ENCODE data around the gene LSAMP.
"Not testable (repeated sequence)": the region's sequence is repeated elsewhere in the genome, so short reads cannot be mapped to it uniquely, and the experiment has no call there.

LSAMP gene

DNA sequence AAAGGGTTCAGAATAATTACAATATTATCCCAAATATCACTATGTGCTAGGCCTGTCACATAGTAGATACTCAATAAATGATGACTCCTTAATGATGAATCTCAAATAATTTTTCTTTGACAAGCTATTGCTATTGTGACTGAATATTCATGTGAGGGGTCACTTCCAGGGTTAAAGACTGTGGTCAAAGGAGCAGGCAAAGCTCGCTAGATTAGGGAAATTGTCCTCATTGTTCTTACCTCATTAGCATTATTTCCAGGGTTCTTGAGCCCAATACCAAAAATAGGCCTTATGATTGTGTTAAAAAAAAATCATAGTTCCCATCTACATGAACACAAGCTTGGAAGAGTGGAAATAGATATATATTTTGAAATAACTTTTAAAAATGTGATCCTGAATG is 569.8 kb downstream of the LSAMP start:
- no peak for DNase-seq

- no peak for DNase-seq
Observed at GRCh38 chr3:115871735-115872134, 573.6 kb downstream of the LSAMP start.

GRCh38 chr3:115864911-115865310 is 580.4 kb downstream of the LSAMP start:
- no peak for DNase-seq

DNA sequence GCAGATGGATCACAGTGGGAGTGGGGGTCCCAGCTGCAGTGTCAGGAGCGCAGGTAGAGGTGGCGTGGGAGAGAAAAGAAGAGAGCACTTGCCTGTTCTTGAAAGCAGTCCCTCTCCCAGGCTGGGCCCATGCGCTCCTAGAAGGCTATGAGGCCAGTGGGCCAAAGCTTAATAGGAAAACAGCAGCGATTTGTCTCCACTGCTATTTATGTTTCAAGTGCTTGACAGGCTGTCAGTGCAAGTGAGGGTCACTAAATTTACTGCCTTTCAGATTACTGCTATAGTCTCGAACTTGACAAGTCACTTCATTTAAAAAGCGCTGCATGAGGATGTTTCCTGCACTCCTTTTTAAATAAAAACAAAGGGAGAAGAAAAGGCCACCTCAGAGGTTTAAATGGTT is 582.4 kb downstream of the LSAMP start:
- no peak for DNase-seq

DNA sequence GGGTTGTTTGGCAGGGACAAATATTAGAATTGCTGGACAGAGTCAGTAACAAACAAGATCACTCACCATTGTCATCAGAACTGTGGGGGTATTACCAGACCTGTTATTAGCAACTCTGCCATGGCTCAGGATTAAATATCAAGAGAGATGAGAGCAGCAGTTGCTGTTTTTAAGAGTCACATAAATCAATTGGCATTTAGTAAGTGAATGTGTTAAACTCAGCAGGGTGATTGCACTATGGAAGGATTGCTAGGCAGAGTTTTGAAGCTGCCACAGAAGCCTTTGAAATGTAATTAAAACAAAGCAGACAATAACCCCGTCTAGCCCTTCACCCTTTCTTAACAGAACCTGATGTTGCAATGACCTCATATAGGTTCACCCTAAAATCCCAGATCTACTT is 583.2 kb downstream of the LSAMP start:
- no peak for DNase-seq

- no peak for DNase-seq
Observed at GRCh38 chr3:115861166-115861733, 584.0 kb downstream of the LSAMP start.

- no peak for DNase-seq
Observed at GRCh38 chr3:115860766-115861165, 584.5 kb downstream of the LSAMP start.

DNA sequence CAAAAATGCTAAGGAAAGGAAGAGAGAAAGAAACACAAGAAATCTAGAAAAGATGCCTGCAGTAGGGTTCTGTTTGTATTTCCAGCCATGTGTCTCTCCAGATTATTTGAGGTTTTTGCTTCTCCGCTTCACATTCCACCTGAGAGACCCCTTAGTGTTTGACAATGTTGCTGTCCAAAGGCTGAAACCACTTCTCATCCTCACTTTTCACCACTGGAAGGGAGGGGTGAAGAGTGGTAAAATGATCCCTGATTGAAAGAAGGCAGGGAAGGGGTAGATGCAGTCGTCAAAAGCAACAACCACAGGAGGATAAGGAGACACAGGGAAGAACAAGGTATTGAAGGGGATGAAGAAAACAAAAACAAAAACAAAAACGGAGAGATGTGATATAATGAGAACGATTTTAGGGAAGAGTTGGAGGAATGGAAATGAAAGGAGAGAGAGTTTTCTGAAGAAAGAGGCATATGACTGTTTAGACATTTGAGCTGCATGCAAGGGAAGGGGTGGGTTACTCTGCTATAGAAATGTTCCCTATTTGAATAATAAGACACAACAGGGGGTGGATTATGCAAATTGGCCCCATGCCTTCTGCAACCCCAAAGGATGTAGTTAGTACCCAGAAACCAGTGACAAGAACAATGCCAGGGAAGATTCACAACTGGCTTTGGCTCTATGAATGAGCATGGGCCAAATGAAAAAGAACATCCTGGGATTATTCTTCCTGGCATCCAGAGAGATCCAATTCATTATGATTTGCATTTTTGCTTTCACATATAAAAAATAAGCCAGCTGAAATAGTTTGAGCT is 586.1 kb downstream of the LSAMP start:
- no peak for DNase-seq

GRCh38 chr3:115857518-115858136 is 587.7 kb downstream of the LSAMP start:
- DNase-seq, result no peak

DNA sequence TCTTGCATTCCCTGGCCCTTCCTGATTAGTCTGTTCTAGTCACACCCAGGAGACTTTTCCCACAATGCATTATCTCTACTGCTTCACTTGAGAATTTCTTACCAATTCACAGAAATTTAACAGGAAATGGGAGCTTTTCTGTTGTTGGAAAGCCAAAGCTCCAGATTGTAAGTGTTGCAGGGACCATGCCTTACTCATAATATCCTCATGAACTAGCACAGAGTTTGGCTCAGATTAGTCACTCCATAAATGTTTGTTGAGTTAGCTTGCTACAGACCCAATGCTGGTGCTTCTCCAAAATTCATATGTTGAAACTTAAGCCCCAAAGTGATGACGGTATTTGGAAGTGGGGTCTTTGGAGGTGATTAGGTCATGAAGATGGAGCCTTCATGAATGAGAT is 589.4 kb downstream of the LSAMP start:
- DNase-seq, result no peak

GRCh38 chr3:115853104-115853503 is 592.2 kb downstream of the LSAMP start:
- no peak for DNase-seq

GRCh38 chr3:115852278-115852677 is 593.0 kb downstream of the LSAMP start:
- DNase-seq, result no peak

GRCh38 chr3:115851571-115851970 is 593.7 kb downstream of the LSAMP start:
- no peak for DNase-seq

- no peak for DNase-seq
Observed at GRCh38 chr3:115848641-115849040, 596.6 kb downstream of the LSAMP start.

DNA sequence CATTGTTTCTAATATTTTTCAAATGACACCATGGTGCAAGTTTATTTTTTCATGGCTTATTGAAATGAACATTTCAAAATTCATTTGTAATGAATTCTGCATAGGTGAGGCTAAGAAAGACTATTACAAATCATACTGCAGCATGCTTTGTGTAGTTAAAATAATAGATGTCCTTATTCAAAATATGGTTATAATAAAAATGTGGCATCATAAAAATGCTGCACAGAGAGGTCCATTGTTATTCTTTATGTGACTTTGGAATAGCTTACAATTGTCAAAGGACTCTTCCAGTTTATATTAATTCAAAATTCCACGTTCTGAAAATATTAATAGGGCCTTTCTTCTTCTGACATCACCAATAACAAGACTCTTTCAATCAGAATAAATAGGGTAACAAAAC is 599.3 kb downstream of the LSAMP start:
- DNase-seq, result no peak

DNA sequence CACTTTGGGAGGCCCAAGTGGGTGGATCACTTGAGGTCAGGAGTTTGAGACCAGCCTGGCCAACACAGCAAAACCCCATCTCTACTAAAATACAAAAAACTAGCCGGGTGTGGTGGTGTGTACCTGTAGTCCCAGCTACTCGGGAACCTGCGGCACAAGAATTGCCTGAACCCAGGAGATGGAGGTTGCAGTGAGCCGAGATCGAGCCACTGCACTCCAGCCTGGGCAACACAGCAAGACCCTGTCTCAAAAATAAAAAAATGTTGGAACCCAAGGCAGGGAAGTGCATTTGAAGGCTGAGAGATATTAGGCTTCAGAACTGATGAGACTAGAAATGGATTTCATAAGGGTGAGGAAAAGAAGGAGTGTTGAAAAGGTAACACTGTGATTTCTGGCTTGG is 600.6 kb downstream of the LSAMP start:
- DNase-seq, result not testable (repeated sequence)

DNA sequence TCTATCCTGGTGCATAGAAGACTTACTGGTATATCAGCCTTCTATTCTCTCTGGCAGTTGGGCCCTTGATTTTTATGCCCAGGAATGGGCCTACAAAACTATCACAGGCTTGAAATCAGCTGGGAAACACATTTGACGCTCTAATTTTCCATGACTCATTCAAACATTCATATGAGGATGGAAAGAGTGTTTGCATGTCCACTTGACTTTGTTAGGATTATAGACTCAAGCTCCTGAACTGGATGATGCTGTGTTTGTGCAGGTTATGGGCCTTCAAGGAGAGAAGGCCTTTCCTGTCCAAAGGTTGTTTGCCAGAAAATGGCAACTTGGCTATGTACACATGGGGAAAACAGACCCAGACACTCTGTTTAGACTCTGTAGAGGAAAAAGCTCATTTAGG is 602.1 kb downstream of the LSAMP start:
- no peak for DNase-seq

GRCh38 chr3:115839246-115839645 is 606.0 kb downstream of the LSAMP start:
- no peak for DNase-seq

- DNase-seq, result no peak
Observed at GRCh38 chr3:115838786-115839185, 606.5 kb downstream of the LSAMP start.

DNA sequence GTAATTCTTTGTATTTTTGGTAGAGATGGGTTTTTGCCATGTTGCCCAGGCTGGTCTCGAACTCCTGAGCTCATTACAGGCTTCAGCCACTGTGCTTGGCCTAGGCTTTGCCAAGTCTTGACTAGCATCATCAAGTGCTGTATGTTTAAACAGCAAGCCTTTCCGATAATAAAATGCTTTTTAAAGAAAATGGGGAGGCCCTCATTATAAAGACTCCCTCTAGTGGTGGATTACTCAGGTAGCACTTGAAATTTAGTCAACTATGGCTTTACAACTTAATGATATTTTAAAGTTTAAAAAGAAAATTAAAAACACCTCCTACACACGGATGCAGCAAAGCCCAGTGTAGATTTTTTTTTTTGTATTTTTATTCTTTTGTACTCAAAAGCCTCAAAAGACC is 608.3 kb downstream of the LSAMP start:
- peak in 2 of 4 experiments; percentile 24 to 52 for DNase-seq

GRCh38 chr3:115835946-115836345 is 609.3 kb downstream of the LSAMP start:
- no peak for DNase-seq

GRCh38 chr3:115834068-115834467 is 611.2 kb downstream of the LSAMP start:
- no peak for DNase-seq

DNA sequence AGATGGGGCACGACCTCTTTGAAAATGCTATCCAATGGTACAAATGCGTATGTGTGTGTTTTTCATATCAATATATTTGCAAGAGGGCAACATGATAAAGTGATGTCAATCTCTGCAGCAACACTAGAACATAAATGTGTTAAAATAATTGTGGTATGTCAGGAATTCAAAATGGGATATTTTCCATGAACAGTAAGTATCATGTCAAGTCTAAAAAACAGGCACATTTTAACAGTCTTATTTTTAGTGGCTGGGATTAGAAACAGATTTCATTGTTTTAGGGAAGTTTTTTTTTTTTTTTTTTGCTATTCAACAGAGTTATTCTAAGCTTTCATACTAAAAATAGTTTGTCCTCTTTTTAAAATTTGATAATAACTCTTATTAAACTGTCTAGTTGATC is 612.2 kb downstream of the LSAMP start:
- DNase-seq, result no peak

GRCh38 chr3:115832265-115832664 is 613.0 kb downstream of the LSAMP start:
- DNase-seq, result no peak

Data from suppressor macrophage (primary cell).